Measurements from ENCODE around the gene RAD51.

DNA sequence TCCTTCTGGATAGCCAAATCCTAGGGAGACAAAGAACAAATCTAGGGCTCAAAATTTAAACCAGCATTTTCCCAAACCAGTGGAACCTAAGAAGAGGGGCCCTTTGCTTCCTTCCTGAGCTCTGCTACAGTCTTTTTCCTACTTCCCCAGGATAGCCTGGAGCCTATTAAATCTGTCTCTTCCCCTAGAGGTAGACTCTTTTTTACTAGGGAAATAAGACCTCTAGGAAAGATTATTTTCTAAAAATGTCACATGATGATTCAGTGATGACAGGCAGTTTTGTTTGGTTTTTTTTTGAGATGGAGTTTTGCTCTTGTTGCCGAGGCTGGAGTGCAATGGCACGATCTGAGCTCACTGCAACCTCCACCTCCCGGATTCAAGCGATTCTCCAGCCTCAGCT is 41.6 kb downstream of the RAD51 start:
- TF ChIP-seq, protein P1, sequence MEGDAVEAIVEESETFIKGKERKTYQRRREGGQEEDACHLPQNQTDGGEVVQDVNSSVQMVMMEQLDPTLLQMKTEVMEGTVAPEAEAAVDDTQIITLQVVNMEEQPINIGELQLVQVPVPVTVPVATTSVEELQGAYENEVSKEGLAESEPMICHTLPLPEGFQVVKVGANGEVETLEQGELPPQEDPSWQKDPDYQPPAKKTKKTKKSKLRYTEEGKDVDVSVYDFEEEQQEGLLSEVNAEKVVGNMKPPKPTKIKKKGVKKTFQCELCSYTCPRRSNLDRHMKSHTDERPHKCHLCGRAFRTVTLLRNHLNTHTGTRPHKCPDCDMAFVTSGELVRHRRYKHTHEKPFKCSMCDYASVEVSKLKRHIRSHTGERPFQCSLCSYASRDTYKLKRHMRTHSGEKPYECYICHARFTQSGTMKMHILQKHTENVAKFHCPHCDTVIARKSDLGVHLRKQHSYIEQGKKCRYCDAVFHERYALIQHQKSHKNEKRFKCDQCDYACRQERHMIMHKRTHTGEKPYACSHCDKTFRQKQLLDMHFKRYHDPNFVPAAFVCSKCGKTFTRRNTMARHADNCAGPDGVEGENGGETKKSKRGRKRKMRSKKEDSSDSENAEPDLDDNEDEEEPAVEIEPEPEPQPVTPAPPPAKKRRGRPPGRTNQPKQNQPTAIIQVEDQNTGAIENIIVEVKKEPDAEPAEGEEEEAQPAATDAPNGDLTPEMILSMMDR (IDR thresholded peaks at IDR 0.05; ENCODE audit: extremely low read depth in 1 of 2, insufficient read depth in 1 of 2, low read depth in 1 of 2, low read length in 2 of 2) = no peak
- TF ChIP-seq, protein P2, sequence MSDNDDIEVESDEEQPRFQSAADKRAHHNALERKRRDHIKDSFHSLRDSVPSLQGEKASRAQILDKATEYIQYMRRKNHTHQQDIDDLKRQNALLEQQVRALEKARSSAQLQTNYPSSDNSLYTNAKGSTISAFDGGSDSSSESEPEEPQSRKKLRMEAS (IDR thresholded peaks at IDR 0.05; ENCODE audit: insufficient read depth, insufficient read length) = no peak
- no peak for TF ChIP-seq POLR2A (IDR thresholded peaks at IDR 0.05; ENCODE audit: low read depth, low read length)
- TF ChIP-seq JUN (IDR thresholded peaks at IDR 0.05; ENCODE audit: borderline replicate concordance, insufficient read depth, insufficient read length, low read depth) = no peak
- no peak for TF ChIP-seq FOS (IDR thresholded peaks at IDR 0.05; ENCODE audit: borderline replicate concordance, insufficient read depth, low read length)
